Body of pancreas (tissue), 4 donors: ENCODE measurements around the gene ADGRB3. TPM values are rescaled to one million over a fixed set of nuclear protein-coding genes. Genes with fewer than 3 reads are reported as not detected.

Source experiments
- ATAC-seq: fragments of 150-250 bp; one replicate; pipeline ENCODE4 v1.9.1; 2016
- DNase-seq, 4 donors: peaks; one replicate each; pipeline ENCODE4 v3.0.0-alpha.2; 2019
- H3K27ac ChIP-seq, 4 donors: fragments of 200-600 bp; sonication (generic); 1 replicate in 3 of 4; 2 replicates in 1 of 4; pipeline versions ENCODE4 v1.5.1 to v1.6.1; 2016 to 2019; ENCODE audit warnings: mild to moderate bottlenecking in 1 of 4, mixed read lengths in 1 of 4, moderate library complexity in 1 of 4
- H3K27me3 ChIP-seq, 2 donors: fragments of 200-600 bp; sonication (generic); one replicate each; pipeline ENCODE4 v1.6.0; 2016; ENCODE audit warnings: mild to moderate bottlenecking in 1 of 2
- H3K36me3 ChIP-seq, 2 donors: fragments of 200-600 bp; sonication (generic); replicated peaks in 1 of 2; 2 replicates each; pipeline ENCODE4 v1.5.1; 2016; ENCODE audit warnings: low read depth in 2 of 2; ENCODE audit not compliant: insufficient read depth in 1 of 2
- H3K4me1 ChIP-seq: fragments of 200-600 bp; sonication (generic); one replicate; pipeline ENCODE4 v1.6.0; 2016
- H3K4me3 ChIP-seq, 2 donors: fragments of 200-600 bp; sonication (generic); 1 replicate in 1 of 2; 2 replicates in 1 of 2; pipeline ENCODE4 v1.5.1; 2016 to 2019
- H3K9me3 ChIP-seq, 3 donors: fragments of 200-600 bp; sonication (generic); 1 replicate in 2 of 3; 2 replicates in 1 of 3; pipeline ENCODE4 v1.5.1; 2016
- CTCF ChIP-seq, 7 experiments: fragments of 450-650 bp in 4 of 7; fragments of 200-600 bp in 3 of 7; sonication (generic) in 3 of 7; IDR thresholded peaks; one replicate each; pipeline ENCODE4 v1.5.1; 2016 to 2019; ENCODE audit warnings: antibody characterized with exemption in 7 of 7
- POLR2A ChIP-seq, 3 donors: fragments of 450-650 bp; IDR thresholded peaks; one replicate each; pipeline ENCODE4 v1.6.1; 2016; ENCODE audit warnings: antibody characterized with exemption in 3 of 3, mild to moderate bottlenecking in 2 of 3
- WGBS, 2 donors: methylation state at CpG; one replicate each; pipeline ENCODE4 v1.1.5; 2017; 5-methylcytosine and 5-hydroxymethylcytosine counted together
- intact Hi-C: fragments of 100-400 bp; cut with DNase I; formaldehyde crosslinking; loops from one replicate; pipeline ENCODE4 v1.15.1; 2023
- total RNA-seq, 2 donors: library from RNA; depleted of rRNA; stranded (reverse); fragments of >200 nt; gene quantifications; one replicate each; pipeline ENCODE4 v1.1.0, GENCODE V29; 2016

Gene ADGRB3
- total RNA-seq, 2 donors from 2014 or later, result under 0.01 to 1.3 TPM

GRCh38 chr6:69392745-69393144 lies 757.7 kb downstream of the ADGRB3 start:
- no peak for TF ChIP-seq CTCF (IDR thresholded peaks at IDR 0.05)
- no peak for TF ChIP-seq POLR2A (IDR thresholded peaks at IDR 0.05)
- Histone ChIP-seq H3K27me3 (no peaks in the 10 kb centered on the region), H3K9me3 (no peaks in the 10 kb centered on the region), H3K4me3 (no peak overlapping the region), H3K27ac (no peak overlapping the region), H3K4me1 (no peaks in the 10 kb centered on the region), H3K36me3 (no peaks in the 10 kb centered on the region)
- WGBS, 2 donors, result 61 to 78% methylated on average over 7 of the region's 7 CpGs
- intact Hi-C loops, result no loop called here
- no peak for ATAC-seq
- no peak for DNase-seq

- no peaks in the 10 kb centered on the region for H3K36me3 ChIP-seq
- H3K27me3 ChIP-seq, result no peaks in the 10 kb centered on the region
- DNase-seq, result no peak
- ATAC-seq, result no peak
- 47% methylated on average over 3 of the region's 3 CpGs for WGBS, 2 donors
- no peak overlapping the region for H3K4me3 ChIP-seq
- TF ChIP-seq POLR2A (IDR thresholded peaks at IDR 0.05) (no peak), CTCF (IDR thresholded peaks at IDR 0.05) (no peak)
- intact Hi-C loops, result no loop called here
- no peak overlapping the region for H3K27ac ChIP-seq
- H3K9me3 ChIP-seq, result no peaks in the 10 kb centered on the region
- no peaks in the 10 kb centered on the region for H3K4me1 ChIP-seq
These were observed 763.2 kb downstream of the ADGRB3 start for GRCh38 chr6:69398311-69398710.

- no peaks in the 10 kb centered on the region for H3K27me3 ChIP-seq
- WGBS, 2 donors, result 86 to 92% methylated on average over 2 of the region's 2 CpGs
- TF ChIP-seq CTCF (IDR thresholded peaks at IDR 0.05), result no peak
- TF ChIP-seq POLR2A (IDR thresholded peaks at IDR 0.05), result no peak
- ATAC-seq, result no peak
- intact Hi-C loops, result no loop called here
- DNase-seq, result no peak
- no peaks in the 10 kb centered on the region for H3K36me3 ChIP-seq
- no peak overlapping the region for H3K27ac ChIP-seq
- H3K9me3 ChIP-seq, result no peaks in the 10 kb centered on the region
- H3K4me3 ChIP-seq, result no peak overlapping the region
- H3K4me1 ChIP-seq, result no peaks in the 10 kb centered on the region
These were observed 763.6 kb downstream of the ADGRB3 start for GRCh38 chr6:69398729-69399128.

- Histone ChIP-seq H3K27ac (no peak overlapping the region), H3K27me3 (no peaks in the 10 kb centered on the region), H3K36me3 (no peaks in the 10 kb centered on the region), H3K4me3 (no peak overlapping the region), H3K9me3 (no peaks in the 10 kb centered on the region), H3K4me1 (no peaks in the 10 kb centered on the region)
- intact Hi-C loops, result no loop called here
- 25 to 38% methylated on average over 3 of the region's 3 CpGs for WGBS, 2 donors
- no peak for DNase-seq
- ATAC-seq, result no peak
- TF ChIP-seq POLR2A (IDR thresholded peaks at IDR 0.05) (no peak), CTCF (IDR thresholded peaks at IDR 0.05) (no peak)
These were observed 773.8 kb downstream of the ADGRB3 start for GRCh38 chr6:69408886-69409285.

GRCh38 chr6:69416776-69417175 lies 781.7 kb downstream of the ADGRB3 start:
- H3K9me3 ChIP-seq, result no peaks in the 10 kb centered on the region
- no peak for DNase-seq

More at GRCh38 chr6:69416776-69417175, 781.7 kb downstream of the ADGRB3 start:
- Histone ChIP-seq H3K27ac (no peak overlapping the region), H3K27me3 (no peaks in the 10 kb centered on the region), H3K4me1 (no peaks in the 10 kb centered on the region), H3K36me3 (no peaks in the 10 kb centered on the region), H3K4me3 (no peak overlapping the region)
- WGBS, 2 donors, result 44 to 47% methylated on average over 2 of the region's 2 CpGs
- intact Hi-C loops, result no loop called here
- TF ChIP-seq CTCF (IDR thresholded peaks at IDR 0.05) (no peak), POLR2A (IDR thresholded peaks at IDR 0.05) (no peak)
- no peak for ATAC-seq
